Cardiac septum (tissue), 1 donor: ENCODE measurements around the gene SGMS1. TPM values are rescaled to one million over a fixed set of nuclear protein-coding genes. Genes with fewer than 3 reads are reported as not detected.

Source experiments
- DNase-seq: peaks from one replicate; pipeline ENCODE4 v3.0.0-alpha.2; 2020; ENCODE audit warnings: low spot score
- intact Hi-C: fragments of 100-400 bp; cut with DNase I; formaldehyde crosslinking; loops from one replicate; pipeline ENCODE4 v1.14.0; 2022
- total RNA-seq: library from RNA; stranded (reverse); fragmentation: NEBNext Ultra II Directional; extraction: Animal tissue kit (Norgen Biotek cat#: 25700); gene quantifications from one replicate; pipeline ENCODE4 v1.2.1, GENCODE V29; 2021
- donor health status: DM: no; HTN: no; CAD: no.

The SGMS1 gene
- total RNA-seq, 1 donor from 2014 or later, result 24.3 TPM

DNA sequence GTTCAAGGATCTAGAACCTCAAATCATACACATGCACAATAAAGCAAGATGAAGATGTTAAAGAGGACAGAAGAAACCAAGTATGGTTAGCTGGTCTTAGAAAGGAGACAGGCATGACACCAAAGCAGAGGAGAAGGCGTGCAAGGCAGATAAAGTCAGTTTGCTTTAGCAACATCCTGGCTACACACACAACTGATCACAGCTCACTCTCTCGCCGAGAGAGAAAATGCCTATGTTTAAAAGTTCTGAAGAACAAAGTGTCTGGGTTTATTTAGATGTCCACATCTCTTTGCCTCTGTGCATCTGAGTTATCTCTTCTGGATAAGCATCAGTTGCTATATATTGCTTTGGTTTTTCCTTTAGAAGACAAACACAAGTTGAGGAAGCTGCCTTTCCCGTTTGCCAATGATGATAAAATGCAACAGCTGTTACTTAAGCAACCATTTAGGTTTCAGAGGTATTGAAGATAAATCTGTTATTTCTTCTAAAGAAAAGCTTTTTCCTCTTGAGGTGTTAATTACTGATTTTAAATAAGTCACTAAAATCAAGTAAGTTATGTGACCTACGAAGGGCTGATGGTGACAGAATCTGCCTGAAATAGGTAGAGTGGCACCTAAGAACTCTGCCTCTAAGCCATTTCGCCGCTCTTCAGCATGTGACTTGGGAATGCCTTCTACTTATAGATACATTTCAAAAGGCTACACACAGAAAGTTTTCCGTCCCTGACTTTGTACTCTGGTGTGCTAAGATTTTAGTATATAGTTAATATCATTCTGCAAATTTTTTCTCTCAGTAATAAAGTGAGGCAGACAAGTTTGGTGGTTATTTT, 226.2 kb downstream of the SGMS1 start:
- intact Hi-C loops, result no loop called here
- DNase-seq, result no peak

DNA sequence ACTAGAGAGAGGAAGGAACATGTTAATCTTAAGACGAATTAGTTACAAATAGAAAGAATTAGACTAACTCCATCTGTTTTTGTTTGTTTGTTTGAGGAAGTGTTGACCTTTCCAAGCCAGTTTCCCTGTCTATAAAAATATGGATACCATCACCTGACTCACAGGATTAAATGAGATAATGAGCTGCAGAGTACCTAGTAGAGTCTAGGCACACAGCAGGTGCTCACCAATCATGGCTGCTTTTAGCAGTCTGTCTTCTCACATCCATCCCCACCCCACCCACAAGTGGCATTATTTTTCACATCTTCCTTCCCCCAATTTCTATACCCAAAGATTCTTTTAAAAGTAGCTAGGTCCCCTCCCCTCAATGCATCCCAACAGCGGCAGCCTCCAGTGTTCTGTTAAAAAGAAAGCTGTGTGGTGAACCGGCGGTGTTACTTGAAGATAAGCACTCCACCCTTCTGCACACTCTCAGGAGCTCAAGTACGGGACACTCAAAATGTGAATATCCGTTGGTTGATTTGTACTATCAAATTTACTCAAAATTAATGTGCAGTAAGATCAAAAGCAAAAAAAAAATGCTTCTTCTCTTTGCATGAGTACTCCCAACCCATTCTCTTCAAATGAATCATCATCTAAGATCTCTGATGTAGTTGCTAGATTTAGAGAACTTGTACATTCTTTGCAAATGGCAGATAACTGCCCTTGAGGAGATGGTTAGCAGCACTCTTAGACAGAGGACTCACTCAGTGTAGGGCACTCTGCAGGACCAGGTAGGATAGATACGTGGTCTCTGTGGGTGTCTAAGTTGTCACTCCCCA, 227.1 kb downstream of the SGMS1 start:
- intact Hi-C loops, result no loop called here
- DNase-seq, result no peak

DNA sequence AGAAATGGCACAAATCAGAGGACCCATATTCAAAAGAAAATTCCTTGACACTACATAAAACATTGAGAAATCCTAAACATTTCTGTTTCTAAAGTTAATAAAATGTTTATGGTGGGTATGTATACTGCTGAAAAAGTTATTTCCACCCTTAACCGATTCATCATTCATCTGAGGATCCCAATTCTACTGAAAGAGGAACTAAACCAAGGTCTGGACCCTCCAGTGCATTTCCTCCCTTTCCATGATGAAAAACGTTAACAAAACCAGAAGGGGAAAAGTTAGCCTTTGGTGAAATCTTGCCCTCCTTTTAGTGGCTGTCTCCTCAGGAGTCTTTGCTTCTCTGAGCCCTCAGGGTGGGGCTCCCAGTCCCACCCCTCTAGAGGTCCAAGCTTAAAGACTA, 227.9 kb downstream of the SGMS1 start:
- intact Hi-C loops, result no loop called here
- DNase-seq, result no peak

DNA sequence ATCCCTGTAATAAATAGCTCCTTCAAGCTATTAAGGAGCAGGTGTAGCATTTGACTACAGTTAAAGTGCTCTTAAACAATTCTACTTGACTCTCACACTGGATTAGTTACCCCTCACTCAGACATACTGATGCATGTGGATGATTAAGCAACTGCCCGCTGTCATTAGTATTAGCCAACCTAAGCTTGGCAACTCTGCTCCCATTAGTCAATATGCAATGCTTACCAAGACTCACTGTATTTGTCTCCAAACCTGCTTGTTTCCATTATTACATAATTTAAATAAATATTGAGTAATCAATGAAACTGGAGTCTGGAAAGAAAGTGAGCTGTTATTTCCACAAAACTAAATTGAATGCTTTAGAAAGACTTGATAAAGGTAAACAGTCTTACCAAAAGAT, 228.5 kb downstream of the SGMS1 start:
- no peak for DNase-seq

DNA sequence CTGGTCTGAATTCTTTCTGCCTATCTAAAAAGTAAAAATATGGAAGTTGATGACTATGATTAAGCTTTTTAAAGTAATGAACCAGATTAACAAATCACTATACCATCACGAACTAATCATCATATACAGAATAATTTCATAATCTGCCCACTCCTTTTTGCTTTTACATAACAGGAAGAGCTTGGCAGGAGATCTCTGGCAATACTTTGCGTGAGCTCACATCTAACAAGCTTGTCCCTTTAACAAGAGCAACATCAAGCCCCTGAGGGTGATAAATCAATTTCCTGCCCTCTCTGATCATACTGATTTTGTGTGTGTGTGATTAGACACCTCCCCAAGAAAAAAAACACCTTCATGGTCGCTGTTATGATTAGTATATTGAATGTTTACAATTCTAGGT, 228.9 kb downstream of the SGMS1 start:
- DNase-seq, result no peak
- intact Hi-C loops, result no loop called here

More for the DNA sequence above, 228.5 kb downstream of the SGMS1 start:
- intact Hi-C loops, result no loop called here

DNA sequence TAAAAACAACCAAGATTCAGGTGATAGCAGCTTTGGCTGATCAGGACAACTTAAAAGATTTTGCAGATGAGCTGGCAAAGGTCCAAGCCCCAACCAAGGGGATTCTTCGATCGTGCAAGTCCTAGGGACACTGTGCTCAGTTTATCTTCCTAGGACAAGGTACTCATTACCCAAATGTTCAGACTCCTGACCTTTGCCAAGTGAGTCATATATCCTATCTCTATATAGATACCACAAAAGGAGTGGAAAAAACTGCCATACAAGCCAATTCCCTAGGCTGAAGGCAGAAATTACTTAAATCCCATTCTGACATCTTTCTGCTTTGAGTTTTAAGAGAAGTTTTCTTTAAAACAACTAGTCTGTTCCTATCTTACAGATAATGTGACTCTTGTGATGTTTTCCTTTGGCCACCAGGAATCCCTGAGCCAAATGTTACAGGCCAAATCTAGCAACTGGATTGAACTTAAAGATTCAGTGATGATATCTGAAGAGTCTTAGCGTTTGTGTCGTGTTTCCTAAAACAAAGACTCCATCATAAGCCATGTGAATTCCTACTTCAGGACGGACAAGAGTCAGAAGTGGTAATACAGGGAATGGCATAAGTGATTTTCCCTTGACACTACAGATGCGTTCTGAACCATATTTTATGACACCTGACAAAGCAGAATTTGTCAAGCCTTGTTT, 229.8 kb downstream of the SGMS1 start:
- intact Hi-C loops, result no loop called here
- no peak for DNase-seq

DNA sequence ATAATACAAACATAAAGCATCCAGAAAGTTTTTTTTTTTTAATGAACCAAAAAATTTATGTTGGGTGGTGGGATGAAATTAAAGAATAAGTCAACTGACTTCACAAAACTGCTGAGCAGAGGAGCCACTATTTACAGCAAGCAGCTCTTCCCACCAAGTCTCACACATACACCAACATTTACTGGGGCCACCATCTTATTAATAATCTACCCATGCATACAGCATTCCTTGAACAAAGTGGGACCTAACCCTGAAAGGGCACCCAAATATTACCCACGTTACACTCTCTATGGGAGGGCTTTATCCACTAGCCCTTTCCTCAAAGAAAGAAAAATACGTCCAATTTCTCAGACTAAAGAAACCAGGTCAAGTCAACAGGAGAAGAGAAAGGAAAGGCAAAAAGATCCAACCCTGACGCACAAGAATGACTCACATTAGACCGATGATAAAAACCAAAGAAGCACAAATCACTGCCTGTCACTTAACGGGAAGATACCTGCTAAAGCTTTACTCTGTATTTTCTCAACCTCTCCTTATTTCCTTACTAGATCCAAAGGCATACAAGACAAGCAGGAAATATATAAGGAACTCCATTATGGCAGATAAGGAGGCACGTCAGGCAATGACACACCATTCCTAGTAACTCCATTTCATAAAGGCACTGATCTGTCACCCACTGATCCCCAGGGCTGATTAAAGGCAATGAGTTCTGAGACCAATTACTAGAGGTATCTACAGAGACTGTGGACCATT, 230.6 kb downstream of the SGMS1 start:
- no peak for DNase-seq
- intact Hi-C loops, result no loop called here

DNA sequence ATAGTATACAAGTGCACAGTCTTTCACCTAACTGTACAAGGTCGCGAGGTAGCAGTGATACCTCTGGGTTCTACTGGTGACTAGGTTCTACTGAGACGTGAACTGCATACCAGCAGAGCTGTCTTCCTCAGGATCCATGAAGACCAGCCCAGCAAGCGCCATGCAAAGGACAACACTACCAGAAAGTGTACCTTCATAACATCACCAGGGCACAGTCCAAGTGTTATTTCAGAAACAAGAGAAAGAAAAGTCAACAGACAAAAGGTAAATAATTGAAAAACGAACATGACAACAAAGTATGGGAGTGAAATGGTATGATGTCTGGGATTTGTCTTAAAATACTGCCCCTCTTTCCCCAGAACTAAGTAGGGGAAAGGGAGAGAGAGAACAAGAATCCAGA, 231.3 kb downstream of the SGMS1 start:
- intact Hi-C loops, result no loop called here
- DNase-seq, result no peak

DNA sequence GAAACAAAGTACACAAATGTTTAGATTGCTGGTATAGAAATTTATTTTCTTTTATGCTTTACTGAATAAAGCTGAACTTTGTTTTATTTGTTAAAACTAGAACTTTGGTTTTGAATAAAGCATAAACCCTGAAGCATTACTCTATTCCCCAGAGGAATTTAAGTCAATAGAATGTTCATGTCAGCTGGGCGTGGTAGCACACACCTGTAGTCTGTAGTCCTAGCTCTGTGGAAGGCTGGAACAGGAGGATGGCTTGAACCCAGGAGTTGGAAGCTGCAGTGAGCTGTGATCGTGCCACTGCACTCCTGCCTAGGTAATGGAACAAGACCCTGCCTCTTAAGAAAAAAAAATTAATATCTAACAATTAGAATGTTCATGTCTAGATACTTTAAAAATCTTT, 233.5 kb downstream of the SGMS1 start:
- no peak for DNase-seq
- intact Hi-C loops, result no loop called here

DNA sequence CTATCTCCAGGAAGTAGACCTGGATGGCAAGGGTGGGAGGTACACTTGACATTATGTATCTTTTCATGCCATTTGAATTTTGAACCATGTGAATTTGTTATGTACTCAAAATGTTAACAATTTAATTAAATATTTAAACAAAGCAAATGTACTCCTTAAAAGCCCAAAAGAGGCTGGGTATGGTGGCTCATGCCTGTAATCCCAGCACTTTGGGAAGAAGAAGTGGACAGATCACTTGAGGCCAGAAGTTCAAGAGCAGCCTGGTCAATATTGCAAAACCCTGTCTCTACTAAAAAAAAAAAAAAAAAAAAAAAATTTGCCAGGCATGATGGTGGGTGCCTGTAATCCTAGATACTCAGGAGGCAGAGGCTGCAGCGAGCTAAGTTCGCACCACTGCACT, 235.6 kb downstream of the SGMS1 start:
- intact Hi-C loops, result no loop called here
- DNase-seq, result no peak

DNA sequence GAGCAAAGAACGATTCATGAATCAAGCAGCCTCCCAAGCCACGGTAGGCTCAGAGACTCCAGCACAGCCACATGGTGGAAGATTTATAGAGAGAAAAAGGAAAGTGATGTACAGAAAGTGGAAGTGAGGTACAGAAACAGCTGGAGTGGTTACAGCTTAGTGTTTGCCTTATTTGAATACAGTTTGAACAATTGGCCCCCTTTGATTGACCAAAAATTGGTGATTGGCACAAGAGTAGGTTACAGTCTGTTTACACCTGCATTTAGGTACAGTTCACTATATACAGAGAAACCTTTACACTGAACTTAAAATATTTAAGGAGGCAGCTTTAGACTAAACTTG, 236.1 kb downstream of the SGMS1 start:
- intact Hi-C loops, result no loop called here
- DNase-seq, result no peak

DNA sequence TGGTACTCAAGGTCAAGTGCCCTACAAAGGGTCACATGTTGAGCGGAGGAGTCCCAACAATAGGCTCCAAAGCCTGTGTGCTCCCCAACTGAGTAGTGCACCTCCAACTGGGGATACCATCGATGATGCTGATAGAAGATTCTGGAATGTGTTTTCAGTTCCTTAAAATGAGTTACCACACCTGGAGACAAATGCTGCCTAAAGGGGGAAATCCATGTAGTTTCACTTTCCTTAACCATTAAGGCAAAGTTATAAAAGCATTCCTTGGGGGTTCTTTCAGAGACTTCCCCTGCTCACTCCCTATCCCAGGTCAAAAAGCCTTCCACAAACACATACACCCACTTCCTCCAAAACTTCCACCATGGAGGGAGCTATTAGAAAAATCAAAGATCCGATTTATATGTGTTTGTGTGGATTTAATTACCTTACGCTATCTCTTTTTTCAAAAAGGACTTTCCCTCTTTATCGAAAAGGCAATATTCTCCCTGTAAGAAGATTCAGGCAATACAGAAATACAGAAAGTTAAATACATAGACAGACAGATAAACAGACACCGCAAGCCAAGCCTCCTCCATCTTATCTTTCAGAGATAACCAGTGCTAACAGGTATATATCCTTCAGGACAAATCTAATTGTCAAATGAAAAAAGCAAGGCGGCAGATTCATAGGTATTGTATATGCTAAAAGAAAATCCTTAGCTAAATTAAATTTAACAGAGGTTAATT, 236.6 kb downstream of the SGMS1 start:
- intact Hi-C loops, result no loop called here

DNA sequence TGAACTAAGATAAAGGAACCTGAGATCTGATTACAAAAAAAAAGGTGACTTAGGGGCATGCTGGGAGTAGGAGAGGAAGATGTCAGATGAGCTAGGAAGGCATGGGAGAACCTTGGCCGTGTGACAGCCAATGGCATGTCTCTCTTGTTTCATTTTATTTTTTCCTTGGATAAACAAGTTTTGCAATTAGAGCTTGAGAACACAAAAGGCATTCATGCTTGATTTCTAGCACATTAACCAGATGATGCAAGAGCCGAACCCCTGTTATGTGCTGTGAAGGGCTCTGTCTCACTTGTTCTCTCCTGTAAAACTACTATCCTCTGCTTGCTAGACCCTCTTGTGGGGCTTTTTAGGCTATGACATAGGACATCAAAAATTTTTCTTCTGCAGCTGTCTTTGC, 238.1 kb downstream of the SGMS1 start:
- intact Hi-C loops, result no loop called here

More for the DNA sequence above, 236.6 kb downstream of the SGMS1 start:
- DNase-seq, result no peak

DNA sequence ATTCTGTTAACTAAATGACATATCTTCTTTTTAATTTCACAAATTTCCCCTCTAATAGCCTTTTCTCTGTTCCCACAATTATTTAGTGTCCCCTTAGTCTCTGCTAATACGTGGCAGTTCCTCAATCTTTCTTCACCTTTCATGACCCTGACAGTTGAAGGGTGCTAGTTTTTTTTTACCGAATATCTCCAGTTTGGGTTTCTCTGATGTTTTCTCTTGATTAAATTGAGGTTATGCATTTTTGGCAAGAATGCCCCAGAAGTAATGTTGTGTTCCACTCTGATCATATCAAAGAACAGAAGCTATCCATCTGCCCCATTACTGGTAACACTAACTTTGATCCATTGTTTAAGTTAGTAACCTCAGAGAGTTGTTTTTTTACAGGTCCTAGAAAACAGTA, 238.9 kb downstream of the SGMS1 start:
- no peak for DNase-seq
- intact Hi-C loops, result no loop called here

More for the DNA sequence above, 238.1 kb downstream of the SGMS1 start:
- DNase-seq, result no peak

DNA sequence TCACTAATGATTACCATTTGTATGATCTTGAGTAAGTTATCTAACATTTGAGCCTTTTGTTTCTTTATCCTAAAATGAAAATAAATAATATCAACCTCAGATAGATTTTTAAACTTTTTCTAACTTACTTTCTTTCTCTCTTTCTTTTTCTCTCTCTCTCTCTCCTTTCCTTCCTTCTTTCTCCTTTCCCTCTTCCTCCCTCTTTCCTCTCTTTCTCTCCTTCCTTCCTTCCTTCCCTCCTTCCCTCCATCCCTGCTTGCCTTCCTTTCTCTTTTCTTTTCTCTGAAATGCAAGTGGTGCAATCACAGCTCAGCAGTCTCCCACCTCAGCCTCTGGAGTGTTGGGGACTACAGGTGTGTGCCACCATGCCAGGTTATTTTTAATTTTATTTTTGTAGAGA, 239.5 kb downstream of the SGMS1 start:
- no peak for DNase-seq
- intact Hi-C loops, result no loop called here

DNA sequence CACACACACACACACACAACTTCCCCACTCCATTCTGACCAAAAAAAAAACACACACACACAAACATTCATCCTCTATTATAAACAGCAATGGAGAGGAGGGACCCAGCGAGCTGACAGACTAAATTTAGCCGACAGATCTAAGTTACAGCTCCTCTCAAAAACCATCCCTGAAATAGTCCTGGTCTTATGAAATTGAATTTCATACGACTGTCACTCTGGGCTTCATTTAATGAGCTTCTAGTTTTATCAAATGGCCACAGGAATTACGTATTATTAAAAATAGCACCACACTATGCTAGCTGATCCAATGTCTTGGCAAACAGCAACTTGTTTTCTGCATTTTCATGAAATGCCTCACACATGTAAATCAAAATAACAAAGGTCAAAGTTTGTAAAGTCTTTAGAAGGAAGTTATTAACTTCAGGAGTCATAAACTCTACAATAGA, 241.2 kb downstream of the SGMS1 start:
- intact Hi-C loops, result no loop called here
- DNase-seq, result no peak

DNA sequence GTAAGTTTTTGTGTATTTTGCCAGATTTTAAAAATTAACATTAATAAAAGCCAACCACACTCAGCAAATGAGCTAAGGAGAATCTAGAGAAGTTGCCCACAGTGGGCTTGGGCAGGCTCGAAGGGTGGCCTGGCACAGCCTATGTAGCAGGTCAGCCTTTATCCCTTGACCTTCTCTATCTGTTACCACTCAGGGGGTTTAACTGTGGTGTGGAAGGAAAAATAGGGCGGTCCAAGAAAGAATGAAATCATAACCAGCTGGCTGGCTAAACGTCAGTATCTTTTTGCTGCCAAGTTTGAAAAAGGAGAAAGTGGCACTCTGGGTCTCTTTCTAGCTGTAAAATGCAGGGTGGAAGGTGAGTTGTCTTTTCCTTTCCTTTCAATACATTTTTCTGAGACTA, 242.1 kb downstream of the SGMS1 start:
- no peak for DNase-seq
- intact Hi-C loops, result no loop called here

DNA sequence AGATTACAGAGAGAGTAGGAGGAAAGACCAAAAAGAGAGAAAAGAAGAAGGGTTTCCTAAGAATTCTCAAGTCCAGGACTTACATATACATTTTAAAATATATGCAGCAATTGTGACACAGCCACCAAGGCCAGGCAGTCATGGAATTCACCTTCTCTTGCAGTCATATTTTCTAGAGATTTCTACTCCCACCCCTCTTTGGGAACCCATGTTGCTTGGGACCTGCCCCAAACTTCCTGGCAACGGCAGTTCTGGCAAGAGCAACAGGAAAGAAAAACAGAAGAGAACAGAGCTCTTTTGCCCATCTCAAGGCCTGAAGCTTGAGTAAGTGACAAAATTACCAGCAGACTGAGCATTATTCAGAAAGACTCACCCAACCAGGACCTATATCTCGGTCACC, 244.1 kb downstream of the SGMS1 start:
- no peak for DNase-seq
- intact Hi-C loops, result loop anchor here (5.0 kb wide), 1 partner anchor 52 kb away; no protein-coding TSS in a partner anchor

DNA sequence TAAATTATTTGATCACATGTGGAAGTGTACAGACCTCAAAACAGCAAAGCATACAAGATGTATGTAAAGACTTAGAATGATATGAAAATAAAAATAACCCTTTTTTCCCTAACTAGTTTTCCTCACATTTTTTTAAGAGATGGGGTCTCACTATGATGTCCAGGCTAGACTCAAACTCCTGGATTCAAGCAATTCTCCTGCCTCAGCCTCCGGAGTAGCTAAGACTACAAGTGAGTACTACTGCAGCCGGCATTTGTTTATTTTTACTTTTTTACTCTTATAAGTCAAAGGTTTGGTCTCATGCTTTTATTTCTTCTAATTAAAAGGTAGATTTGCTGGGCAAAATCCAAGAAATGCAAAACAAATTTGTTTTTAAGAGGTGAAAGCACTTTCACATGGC, 248.0 kb downstream of the SGMS1 start:
- DNase-seq, result no peak
- intact Hi-C loops, result loop anchor here (5.0 kb wide), 1 partner anchor 48 kb away; no protein-coding TSS in a partner anchor
